DOHH2 (cell line): Measurements from ENCODE around the gene RNF180.
"Not testable (repeated sequence)": the region's sequence is repeated elsewhere in the genome, so short reads cannot be mapped to it uniquely, and the experiment has no call there.

Experiments
- CTCF ChIP-seq: fragments of 200-600 bp; sonication (generic); IDR thresholded peaks from one replicate; pipeline ENCODE4 v1.5.1; 2014; ENCODE audit warnings: antibody characterized with exemption, mild to moderate bottlenecking, low read depth, low read length; ENCODE audit not compliant: poor library complexity, severe bottlenecking
- EZH2phosphoT487 ChIP-seq: fragments of 200-600 bp; sonication (generic); IDR thresholded peaks from 2 replicates; pipeline ENCODE4 v1.6.1; 2017; ENCODE audit warnings: borderline replicate concordance, mild to moderate bottlenecking, antibody characterized with exemption, low read length, moderate library complexity, mixed read lengths

GRCh38 chr5:64227131-64227537, 61.5 kb downstream of the RNF180 start:
- not testable (repeated sequence) for TF ChIP-seq CTCF, EZH2phosphoT487
